GM18867 (cell line): ENCODE data around the gene LRMDA.

Experiments used
- ATAC-seq: cut with Tn5 transposase; IDR thresholded peaks from one replicate; pipeline ENCODE4 v1.9.1; 2021; ENCODE audit warnings: mild to moderate bottlenecking, moderate library complexity; ENCODE audit not compliant: unreplicated experiment

Gene LRMDA

DNA sequence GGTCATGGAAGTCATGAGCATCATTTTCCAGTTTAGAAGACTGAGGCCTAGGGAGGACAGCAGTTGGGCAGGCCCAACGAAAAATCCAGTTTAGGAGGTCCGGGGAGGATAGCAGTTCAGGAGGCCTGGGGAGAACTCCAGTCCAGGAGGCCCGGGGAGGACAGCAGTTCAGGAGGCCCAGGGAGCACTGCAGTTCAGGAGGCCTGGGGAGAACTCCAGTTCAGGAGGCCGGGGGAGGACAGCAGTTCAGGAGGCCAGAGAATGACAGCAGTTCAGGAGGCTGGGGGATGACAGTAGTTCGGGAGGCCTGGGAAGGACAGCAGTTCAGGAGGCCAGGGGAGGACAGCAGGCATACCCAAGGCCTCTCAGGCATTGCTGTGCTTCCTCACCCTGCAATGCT, 453.4 kb downstream of the LRMDA start:
- no peak for ATAC-seq

- ATAC-seq = no peak
These were observed 455.9 kb downstream of the LRMDA start for GRCh38 chr10:75887369-75887768.

DNA sequence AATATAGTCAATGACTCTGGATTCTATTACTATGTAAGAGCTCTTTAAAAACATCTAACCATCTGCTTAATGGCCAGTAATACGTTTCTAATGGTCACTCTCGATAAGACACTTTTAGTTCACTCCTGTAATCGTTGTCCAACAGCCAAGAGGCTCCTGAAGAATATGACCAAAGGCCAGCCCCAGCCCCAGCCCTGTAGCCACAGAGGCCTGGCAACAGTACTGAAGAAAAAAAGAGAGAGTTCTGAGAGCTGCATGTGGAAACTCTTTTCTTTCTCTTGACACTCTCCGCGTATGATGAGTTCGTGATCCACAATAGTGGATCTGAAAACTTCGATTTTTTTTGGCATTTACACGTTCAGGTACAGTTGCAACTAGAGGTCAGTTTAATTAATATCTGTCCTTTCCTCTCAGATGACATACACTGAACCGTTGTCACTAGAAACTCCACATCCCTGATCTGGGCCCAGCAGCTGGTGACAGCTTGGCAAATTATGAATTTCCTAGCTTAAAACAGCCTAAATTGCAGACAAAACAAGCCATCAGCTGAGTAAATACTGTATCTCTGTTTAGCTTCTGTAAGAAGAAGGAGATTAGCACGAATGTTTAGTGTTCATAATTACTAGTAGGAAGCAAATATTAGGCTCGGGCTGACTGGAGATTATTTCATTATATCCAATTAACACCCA, 456.7 kb downstream of the LRMDA start:
- no peak for ATAC-seq

DNA sequence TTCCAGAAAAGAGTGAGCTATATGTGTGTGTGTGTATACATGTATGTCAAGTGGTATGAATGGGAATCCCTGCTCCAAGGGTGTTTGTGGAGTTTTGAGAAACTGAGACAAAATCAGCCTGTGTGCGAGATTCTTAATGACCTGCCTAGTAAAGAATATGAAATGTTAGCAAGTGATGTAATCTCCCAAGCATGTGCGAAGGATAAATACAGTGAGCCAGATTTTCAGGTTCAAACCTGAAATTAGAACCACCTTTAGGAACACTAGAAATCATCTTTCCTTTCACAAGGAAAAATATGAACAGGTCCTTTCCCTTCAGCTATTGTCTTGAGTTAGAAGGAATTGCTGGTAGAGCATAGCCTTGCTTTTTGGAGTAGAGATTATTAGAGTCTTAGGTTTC, 457.6 kb downstream of the LRMDA start:
- ATAC-seq = no peak

DNA sequence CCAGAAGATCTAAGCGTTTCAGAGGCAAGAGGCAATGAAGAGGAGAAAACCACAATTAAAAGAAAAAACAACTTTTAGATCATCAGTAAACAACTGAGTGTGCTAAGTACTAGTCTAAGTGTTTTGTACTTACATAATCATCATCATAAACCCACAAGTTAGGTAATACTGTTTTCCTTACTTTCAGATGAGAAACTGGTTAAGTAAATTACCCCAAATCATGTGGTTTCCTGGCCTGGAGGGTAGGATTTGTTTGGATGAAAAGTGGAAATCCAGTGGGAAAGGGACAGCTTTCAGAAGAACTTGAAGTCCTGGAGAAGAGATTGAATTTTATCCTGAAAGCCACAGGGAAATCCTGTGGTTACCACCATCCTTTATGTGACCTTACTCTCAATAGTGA, 463.3 kb downstream of the LRMDA start:
- no peak for ATAC-seq

DNA sequence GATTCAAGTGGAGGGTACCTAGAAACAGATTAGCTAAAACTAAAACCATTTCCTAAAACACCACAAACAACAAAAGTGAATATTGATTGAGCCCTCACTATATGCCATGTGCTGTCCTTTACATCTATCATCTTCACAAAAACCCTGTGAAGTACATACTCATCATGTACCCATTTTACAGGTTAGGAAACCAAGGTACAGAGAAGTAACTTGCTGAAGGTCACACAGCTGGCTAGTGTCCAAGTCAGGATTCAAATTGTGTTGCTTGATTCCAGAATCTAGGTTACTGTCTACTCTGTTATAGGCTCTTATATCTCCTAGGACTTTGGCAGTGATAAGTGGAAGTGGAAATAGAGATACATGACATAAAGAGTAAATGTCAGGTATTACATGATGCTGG, 463.8 kb downstream of the LRMDA start:
- ATAC-seq = no peak

GRCh38 chr10:75899816-75900390, 468.5 kb downstream of the LRMDA start:
- no peak for ATAC-seq

DNA sequence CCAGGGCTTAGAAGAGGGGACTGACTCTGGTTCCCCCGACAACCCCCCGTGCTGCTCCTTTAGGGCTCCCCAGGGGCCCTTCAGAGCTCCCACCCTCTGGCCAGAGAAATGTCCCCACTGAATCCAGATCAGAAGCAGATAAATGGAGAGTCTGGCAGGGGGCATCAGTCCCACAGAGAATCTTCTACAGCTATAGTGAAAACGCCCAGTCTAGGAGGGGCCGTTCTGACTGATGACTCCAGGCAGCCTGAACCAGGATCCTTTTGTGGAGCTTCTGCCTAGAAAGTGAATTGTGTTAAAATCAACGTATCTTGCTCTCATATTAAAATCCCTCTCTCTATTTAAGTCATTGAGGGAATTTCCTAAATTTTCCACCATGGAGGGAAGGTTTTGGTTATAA, 471.4 kb downstream of the LRMDA start:
- no peak for ATAC-seq

DNA sequence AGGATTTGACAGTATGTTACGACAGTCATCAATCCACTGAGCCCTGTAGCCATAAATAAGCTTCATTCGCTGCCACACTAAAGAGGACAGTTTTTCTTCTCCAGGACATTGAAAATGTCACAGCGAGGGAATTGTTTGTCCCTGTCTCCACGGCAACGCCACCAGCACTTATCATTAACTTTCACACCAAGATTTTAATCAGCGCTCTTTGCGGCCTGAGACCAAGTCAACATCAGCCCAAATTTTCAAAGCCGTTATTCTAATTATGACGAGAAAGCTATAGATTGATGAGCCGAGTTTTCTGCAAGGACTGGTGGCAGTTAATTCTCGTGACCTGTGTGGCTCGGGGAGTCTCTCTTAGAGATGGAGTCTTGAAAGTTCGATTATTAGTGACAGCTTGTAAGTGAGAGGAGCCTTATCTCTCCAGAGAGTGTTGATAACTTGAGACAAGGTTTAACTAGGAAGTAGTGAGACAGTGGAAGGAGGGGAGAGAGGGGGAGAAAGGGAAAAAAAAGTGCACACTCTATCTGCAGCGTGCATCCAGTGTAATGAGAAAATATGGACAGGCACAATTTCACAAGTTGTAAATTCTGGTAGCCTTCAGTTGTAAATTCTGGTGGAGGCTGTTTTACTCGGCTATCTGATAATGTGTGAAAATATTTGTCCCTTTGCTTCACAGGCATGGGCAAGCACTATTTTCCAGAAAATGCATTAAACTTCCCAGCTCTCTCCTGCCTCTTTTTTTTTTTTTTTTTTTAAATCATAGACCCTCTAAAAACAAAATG, 473.3 kb downstream of the LRMDA start:
- no peak for ATAC-seq

DNA sequence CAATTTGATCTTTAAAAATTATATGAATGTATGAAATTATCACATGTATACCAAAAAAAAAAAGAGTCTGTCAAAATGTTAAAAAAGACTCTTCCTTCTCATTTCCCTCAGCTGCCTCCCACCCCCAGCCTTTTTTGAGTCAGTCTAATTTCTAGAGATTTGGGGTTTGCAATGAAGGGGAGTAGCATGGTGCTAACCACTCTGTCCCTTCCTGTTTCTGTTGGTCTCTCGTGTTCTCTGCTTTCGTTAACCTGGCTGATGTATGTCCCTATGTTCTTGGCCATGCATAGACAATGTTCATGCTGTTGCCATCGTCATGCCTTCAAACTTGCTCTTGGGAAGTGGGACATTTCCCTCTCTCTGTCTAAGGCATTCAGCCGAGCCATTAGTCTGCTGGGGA, 474.1 kb downstream of the LRMDA start:
- ATAC-seq = no peak

DNA sequence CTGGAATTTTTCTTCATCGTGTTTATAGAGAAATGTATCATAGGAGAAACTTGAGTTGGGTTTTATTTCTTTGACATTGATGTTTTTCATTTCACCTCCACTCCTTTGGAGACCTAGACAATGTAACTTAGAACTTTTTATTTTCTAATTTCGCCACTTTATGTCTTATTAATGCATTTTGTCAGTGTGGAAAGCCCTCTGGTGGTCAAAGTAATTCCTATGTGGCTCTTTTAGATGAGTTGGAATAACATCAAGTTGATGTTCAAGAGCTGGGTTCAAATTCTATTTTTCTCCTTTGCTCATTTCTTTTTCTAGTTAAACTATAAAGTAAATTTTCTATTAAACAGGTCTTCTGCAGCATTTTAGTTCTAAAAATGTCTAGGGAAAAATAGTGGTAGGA, 478.6 kb downstream of the LRMDA start:
- ATAC-seq = no peak

GRCh38 chr10:75911426-75911825, 480.0 kb downstream of the LRMDA start:
- ATAC-seq = no peak

- ATAC-seq = no peak
These were observed 485.5 kb downstream of the LRMDA start for GRCh38 chr10:75916906-75917305.

DNA sequence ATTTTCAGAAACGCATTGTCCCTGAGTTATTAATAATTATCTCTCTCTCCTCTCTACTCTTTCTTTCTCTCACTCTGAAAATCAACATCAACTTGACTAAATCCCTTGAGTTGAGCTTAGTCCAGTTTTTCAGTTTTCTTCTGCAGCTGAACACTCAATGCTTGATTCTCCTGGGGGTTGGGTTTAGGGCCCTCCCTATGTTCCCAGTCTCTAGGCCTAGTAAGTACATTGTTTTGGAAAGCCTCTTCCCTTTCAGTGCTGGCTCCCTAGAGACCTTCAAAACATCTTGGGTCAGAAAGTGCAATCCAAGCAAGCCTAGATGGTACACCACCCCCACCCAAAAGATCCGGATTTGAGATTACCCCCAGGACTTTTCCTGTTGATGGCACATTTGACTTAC, 488.5 kb downstream of the LRMDA start:
- ATAC-seq = no peak

GRCh38 chr10:75922435-75922834, 491.0 kb downstream of the LRMDA start:
- no peak for ATAC-seq

- no peak for ATAC-seq
These were observed 493.0 kb downstream of the LRMDA start for GRCh38 chr10:75924309-75924902.

- no peak for ATAC-seq
These were observed 494.6 kb downstream of the LRMDA start for GRCh38 chr10:75925999-75926398.

GRCh38 chr10:75926763-75927162, 495.3 kb downstream of the LRMDA start:
- no peak for ATAC-seq

- ATAC-seq = no peak
These were observed 496.8 kb downstream of the LRMDA start for GRCh38 chr10:75928231-75928630.

GRCh38 chr10:75929630-75930161, 498.3 kb downstream of the LRMDA start:
- ATAC-seq = no peak

GRCh38 chr10:75932921-75933320, 501.5 kb downstream of the LRMDA start:
- ATAC-seq = no peak

DNA sequence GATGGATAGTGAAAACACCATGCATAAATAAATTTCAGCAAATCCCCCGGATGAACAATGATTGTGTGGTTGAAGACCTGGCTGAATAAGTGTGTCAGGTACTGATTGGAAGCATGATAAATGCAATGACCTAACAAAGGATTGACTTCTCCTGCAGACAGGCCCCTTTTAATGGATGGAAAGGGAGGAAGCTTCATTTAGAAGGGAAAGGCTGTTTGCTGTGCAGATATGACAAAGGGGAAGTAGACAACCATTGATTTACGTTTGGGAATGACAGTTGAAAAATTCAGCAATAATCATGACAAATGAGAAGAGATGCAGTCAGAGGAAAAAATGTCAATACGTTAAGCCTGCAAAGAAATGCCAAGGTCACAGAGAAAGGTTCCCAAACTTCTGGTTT, 503.8 kb downstream of the LRMDA start:
- no peak for ATAC-seq
